GM23248 (cell line): ENCODE measurements around the gene ACOT11.

Source experiments
- EZH2 ChIP-seq: fragments of 200-600 bp; sonication (generic); IDR thresholded peaks from 2 replicates; pipeline ENCODE4 v1.6.1; 2018; ENCODE audit warnings: antibody characterized with exemption, mild to moderate bottlenecking; ENCODE audit not compliant: insufficient read depth, poor library complexity, severe bottlenecking
- EZH2phosphoT487 ChIP-seq: fragments of 200-600 bp; sonication (generic); IDR thresholded peaks from 2 replicates; pipeline ENCODE4 v1.6.1; 2018; ENCODE audit warnings: antibody characterized with exemption, moderate library complexity, mild to moderate bottlenecking, low read depth; ENCODE audit not compliant: insufficient read depth

- TF ChIP-seq EZH2, result no peak
- no peak for TF ChIP-seq EZH2phosphoT487
Observed at GRCh38 chr1:54518489-54518888, 29.5 kb upstream of the ACOT11 start.
